HG02938 (cell line): Measurements from ENCODE around the gene TNK2.
"Not testable (repeated sequence)": the region's sequence is repeated elsewhere in the genome, so short reads cannot be mapped to it uniquely, and the experiment has no call there.

ENCODE experiments used
- ATAC-seq: cut with Tn5 transposase; IDR thresholded peaks from one replicate; pipeline ENCODE4 v1.9.1; 2021; ENCODE audit warnings: mild to moderate bottlenecking, moderate library complexity; ENCODE audit not compliant: unreplicated experiment

The TNK2 gene

DNA sequence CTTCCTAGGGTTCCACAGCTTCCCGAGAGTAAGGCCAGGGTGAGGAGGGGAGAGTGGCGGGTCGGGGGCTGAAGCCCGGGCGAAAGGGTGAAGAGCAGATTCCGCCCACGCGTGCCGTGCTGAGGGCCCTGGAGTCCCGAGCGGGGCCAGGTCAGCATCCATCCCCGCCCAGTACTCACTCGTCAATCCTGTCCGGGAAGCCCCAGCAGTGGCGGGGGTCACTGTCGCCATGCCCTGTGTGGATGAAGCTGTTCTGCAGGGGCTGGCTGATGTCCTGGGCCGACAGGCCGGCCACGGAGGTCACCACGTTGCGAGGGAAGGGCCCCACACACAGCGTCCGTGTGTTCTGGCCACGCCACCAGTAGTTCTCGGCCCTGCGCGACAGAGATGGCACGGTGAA lies 36.3 kb downstream of the TNK2 start:
- no peak for ATAC-seq

DNA sequence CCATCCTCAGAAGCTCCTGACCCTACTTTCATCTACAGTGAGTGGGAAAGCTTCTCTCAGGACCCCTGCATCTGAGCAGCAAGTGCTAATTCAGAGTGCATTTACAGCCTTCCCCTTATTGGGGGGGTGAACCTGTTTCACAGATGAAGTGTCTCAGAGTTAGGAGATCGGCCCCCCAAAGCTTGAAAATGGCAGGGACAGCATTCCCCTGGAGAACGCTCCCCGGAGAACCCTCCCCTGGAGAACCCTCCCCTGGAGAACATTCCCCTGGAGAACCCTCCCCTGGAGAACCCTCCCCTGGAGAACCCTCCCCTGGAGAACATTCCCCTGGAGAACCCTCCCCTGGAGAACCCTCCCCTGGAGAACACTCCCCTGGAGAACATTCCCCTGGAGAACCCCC lies 36.7 kb downstream of the TNK2 start:
- ATAC-seq = not testable (repeated sequence)

DNA sequence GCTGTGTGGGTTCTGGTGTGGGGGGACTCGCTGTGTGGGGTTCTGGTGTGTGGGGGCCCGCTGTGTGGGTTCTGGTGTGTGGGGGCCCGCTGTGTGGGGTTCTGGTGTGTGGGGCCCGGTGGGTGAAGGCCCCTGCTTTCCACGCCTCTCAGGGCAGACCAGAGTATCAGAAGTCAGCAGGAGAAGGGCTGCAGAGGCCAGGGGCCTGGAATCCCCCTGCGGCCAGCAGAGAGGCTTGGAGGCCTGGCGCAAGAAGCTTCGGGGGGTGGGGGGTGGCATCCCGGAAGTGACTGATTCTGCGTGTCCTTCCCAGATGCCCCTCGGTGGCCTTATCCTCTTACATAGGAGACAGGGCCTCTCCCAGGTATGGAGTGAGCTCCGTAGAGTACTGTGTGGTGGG lies 37.4 kb downstream of the TNK2 start:
- no peak for ATAC-seq

DNA sequence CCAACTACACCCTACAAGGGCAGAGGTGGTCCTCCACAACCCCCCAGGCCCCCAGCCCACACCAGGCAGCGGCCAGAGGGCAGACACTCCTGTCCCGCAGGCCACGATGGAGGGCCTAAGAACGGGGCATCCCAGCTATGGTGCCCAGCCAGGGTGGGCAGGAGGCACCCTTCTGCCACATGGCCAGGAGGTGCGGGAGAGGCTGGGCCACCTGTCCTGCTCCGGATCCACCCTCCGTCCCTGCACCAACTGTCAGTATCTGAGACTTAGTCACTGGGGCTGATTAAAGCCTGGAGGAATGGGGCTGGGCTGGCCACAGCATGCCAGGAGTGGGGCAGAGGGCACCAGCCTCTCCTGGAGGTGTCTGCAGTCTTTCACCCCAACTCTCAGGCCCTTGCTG lies 37.9 kb downstream of the TNK2 start:
- no peak for ATAC-seq

DNA sequence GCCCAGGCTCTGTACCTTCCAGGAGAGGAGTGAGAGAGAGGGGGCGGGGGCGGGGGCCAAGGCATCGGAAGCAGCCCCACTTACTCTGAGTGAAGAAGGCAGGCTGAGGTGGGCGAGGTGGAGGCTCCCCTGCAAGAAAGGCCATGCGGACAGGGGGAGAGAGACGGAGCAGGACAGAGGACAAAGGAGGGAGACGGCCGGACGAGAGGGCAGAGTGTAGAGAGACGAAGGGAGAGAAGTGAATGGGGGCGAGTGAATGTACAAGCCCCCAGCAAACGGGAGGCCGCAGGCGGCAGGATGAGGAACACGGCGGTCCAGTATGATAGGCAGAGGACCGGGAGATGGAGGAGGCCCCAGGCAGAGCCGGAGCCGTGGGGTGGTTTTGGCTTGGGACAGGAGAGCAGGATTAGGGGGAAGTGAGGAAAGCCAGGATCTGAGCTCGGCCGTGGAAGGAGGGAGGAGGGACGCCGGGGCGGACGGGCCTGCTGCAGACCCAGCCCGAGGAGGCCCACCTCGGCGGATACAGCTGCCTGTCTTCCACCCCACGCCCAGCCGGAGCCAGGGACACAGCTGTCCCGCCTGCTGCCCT lies 38.8 kb downstream of the TNK2 start:
- no peak for ATAC-seq

DNA sequence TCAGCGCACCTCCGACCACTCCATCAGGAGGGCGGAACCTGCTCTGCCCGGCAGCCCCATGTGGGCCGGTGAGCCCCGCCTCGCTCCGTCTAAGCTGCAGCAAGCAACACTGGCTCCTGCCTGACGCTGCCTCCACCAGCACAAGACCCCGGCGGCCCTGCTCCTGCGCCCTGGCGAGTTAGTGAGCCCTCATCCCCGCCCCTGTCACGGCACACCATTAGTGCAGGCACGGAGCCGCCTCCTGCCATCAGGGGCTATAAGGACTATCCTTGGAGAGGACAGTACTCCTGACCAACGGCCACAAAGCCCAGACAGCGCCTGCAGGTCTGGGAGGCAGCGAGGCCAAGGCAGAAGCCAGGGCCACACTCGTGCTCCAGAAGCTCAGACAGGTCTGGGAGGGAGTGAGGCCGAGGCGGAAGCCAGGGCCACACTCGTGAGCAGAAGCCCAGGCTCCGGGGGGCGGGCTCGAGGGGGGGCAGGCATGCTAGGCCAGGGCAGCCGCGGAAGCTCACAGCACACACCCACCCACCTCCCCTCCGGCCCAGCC lies 39.4 kb downstream of the TNK2 start:
- no peak for ATAC-seq

DNA sequence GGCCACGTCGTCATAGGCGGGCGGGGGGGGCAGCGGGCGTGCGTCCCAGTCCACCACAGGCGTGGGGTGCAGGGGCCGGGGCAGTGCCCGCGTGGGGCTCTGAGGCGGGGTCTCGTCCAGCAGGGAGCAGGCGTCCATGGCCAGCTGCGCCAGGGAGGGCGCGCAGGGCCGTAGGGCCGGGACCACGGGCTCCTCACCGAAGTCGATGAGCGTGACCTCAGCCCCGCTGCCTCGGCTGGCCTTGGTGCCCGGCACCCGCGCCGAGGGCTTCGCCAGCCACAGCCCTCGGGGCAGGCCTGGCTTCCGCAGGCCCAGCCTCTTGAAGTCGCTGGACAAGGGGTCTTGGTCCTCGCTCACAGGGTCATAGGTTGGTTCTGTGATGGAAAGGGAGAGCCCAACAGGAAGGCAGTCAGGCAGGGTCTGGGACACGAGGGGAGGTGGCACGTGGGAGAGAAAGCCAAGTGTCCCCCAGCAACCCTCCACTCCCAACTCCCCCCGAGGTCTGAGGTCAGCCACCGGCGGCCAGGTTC lies 40.0 kb downstream of the TNK2 start:
- no peak for ATAC-seq

DNA sequence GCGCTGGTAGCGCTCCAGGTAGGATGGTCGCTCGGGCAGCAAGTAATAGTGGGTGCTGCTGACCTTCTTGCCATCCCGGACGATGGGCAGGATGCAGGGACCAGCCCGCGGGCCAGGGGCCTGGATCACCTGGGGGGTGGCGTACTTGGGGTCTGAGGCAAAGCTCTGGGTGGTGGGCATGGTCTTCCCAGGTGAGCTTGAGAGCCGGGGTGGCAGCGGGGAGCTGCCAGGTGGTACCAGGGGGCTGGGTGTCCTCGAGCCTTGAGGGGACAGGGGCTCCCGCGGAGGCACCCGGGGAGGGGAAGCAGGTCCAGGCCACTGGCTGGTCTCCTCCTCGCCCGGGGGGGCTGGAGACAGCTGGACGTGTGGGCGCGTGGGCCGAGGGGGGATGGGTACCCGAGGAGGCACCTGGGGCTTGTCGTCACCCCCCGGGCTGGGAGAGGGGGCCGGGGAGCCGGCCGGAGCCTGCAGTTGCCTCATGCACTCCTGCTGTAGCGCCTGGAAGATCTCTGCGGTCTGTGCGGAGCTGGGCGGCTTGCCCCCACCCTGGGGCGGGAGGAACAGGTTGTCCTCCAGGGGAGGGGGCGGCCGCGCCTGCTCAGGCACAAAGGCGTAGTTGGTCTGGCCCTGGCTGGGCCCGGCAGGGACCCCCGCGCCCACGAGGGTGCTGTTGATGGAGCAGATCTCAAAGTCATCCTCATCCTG lies 40.6 kb downstream of the TNK2 start:
- no peak for ATAC-seq

DNA sequence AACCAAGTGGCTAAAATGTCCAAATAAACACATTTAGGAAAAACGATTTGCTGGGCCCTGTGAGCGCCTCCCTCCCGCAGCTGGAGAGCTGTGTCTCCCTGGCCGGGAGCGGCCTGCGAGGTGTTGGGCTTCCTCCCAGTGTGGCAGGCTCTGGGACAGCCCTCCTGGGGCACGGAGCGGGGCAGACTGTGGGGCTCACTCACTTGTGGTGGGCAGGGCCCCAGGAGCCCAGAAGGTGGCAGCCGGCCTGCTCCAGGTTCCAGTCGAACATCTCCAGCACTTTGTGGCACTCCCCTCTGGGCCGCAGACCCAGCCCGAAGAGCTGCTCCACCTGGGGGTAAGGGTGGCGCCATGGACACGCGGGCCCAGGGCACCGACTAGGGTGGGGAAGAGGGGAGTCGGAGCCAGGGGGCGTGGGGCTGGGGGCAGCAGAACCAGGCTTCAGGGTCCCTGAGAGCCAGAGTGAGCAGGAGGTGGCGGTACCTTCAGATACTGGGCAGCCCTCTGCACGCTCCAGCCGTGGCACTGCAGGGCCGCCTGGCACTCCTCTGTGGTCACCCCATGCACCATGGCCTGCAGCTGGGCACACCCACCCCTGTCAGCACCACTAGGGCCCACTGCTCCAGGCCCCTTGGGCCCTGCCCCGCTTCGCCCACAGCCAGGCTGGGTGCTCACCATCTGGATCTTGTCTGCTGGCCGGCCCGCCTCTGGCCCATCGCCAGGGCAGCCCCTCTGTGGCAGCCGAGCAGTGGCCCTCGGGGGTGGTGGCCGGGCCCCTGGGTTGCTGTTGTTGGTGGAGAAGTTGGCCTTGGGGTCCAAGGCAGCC lies 41.5 kb downstream of the TNK2 start:
- no peak for ATAC-seq

DNA sequence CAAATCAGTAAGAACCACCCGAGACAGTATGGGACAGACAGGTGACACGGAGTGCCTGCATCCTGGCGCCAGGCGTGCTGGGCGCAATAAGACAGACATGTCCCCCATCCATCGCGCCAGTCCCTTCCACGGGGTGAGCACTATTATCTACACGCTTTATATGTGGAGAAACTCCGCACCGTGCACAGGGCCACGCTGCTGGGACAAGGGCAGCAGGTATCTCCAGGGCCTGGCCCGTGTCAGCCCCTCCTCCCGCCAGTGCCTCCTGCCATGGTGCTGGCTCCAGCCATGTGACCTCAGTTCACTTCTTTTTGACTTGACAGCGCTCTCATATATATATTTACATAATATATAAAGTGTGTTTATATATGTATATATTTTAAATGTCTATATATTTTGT lies 42.6 kb downstream of the TNK2 start:
- no peak for ATAC-seq

DNA sequence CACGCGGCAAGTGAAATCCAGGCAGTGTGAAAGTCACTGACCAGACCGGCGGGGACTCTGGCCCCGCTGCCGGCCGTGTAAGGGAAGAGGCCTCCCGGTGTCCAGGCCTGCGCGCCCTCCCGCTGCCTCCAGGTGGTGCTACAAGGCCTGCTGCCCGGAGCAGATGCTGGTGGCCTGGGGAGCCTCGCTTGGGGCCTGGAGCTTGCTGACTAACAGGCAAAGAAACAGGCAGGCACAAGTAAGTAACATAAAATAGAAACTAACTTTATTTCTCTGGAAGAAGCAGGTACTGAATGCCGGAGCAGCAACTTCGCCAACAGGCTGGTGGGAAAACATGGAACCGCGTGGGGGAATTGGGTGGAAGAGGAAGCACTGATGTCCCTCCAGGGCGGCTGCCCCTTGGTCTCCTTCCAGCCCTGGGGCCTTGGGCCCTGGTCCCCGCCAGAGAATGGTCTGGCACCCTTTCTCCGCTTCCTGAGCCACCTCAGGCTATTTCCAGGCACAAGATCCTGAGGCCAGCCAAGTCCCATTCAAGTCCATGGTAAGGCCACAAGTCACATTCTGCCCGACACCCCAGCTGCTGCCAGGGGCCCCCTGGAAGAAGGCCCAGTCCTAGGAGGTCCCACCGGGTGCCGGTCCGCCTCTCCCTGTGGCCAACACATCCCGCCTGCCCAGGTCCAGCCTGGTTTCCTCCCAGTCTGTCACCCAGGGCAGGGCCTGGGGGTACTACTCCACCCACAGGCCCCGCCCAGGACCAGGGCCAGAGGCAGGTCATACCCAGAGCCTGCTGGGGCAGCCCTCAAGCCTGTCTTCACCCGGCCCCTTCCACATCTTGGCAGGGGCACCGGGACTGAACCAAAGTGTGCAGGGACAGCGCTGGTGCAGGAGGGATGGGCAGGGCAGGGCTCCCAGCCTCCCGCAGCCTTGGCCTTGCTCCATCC lies 45.0 kb downstream of the TNK2 start:
- ATAC-seq = no peak

DNA sequence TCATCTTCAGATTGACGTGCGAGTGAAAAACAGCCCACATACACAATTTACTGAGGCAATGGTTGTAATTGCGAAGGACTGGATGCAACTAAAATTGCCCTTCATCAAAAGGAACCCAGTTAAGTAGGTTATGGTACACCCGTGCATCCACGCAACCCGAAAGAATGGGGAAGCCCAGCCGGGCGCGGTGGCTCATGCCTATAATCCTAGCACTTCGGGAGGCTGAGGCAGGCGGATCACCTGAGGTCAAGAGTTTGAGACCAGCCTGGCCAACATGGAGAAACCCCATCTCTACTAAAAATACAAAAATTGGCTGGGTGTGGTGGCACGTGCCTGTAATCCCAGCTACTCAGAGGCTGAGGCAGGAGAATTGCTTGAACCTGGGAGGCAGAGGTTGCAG lies 46.0 kb downstream of the TNK2 start:
- ATAC-seq = not testable (repeated sequence)

DNA sequence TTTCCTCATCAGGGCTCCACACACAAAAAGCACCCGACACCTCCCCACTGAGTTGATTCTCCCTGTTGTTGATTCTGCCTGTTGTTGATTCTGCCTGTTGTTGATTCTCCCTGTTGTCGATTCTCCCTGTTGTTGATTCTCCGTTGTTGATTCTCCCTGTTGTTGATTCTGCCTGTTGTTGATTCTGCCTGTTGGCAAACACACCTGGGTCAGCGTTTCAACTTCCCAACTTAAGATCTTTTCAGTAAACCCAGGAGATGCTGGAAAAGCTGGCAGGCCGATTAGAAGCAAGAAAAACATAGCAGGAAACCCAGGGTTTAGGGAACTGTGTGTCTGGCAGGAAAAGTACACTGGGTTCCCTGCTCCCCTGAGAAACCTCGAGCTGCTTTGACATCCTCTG lies 47.9 kb downstream of the TNK2 start:
- no peak for ATAC-seq

DNA sequence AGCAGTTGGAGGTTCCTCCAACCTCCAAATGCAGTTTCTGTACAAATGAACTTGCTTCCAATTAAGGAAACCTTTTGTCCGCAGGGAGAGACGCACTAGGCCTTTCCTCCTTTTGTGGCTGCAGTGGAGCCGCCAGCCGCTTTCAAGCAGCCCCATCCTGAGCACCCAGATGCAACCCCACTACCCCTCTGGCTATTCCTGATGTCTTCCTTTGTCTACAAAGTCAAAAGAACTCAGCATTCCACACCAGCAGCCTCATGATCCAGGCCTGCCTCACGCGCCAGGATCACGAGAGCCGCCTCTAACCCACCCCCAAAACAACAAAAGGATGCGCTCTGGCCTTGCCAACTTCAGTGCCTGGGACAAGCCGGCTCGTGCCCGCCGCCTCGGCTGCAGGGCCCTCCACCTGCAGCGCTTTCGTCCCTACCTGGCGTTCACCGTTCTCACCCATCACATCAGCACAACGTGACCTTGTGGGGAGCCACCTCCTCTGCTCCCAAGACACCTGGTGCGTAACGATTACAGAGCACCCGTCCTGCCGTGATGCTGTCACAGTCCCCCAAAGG lies 48.4 kb downstream of the TNK2 start:
- no peak for ATAC-seq

DNA sequence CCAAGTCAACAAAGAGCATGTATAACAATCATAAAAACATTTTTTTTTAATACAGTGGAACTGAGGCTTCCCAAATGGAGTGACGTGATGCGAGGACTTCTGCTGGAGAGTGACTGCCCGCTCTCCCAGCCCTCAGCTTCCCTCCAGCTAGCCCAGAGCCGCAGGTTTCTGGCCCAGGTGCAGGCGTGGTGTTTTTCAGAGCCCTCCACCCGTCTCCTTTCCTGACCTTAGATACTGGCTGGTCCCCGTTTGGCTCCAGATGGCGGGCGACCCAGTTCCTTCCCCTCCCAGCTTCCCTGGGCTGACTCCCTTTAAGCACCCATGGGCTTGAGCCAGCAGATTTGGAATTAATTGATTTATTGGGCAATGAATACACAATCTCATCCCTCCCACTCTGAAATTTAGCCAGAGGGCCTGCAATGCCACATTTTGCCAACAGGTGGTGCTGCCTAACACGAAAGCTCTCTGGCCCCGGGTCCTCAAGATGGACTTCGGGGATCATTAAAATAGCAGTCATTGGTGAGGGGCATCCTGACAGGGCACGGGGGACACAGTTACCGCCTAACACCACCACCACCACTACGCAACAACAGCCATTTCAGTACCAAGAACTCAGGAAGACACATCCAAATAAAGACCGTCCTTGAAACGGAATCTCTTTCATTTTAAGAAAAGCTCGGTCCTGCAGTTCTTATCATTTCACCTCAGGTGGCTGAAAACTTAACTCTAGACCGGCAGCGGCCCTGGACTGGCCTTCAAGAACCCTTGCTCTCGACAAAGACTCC lies 49.1 kb downstream of the TNK2 start:
- no peak for ATAC-seq

DNA sequence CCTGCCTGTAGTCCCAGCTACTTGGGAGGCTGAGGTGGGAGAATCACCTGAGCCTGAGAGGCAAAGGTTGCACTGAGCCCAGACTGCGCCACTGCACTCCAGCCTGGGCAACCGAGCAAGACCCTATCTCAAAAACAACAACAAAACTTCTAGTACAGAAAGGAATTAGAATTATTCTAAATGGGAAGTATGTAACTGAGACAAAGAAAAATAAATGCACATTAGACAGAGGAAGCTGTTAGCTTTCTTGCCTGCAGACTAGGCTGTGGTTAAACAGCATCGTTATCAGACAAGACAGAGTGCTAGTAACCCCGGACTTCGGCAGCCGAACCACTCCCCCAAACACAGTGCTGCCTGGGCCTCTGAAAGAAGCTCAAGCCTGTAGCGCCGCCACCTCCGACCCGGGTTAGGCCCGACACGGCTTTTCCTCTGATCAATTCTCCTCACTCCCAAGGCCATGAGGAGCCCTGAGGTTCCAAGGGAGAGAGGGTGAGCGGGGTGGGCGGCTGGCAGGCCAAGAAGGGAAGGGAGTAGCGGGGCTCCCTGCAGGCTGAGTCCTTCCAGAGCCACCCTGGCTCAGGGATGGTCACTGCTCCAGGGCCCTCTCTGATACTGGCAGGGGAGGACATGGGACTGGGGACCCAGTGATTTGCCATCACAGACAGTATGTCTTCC lies 51.8 kb downstream of the TNK2 start:
- ATAC-seq = no peak

DNA sequence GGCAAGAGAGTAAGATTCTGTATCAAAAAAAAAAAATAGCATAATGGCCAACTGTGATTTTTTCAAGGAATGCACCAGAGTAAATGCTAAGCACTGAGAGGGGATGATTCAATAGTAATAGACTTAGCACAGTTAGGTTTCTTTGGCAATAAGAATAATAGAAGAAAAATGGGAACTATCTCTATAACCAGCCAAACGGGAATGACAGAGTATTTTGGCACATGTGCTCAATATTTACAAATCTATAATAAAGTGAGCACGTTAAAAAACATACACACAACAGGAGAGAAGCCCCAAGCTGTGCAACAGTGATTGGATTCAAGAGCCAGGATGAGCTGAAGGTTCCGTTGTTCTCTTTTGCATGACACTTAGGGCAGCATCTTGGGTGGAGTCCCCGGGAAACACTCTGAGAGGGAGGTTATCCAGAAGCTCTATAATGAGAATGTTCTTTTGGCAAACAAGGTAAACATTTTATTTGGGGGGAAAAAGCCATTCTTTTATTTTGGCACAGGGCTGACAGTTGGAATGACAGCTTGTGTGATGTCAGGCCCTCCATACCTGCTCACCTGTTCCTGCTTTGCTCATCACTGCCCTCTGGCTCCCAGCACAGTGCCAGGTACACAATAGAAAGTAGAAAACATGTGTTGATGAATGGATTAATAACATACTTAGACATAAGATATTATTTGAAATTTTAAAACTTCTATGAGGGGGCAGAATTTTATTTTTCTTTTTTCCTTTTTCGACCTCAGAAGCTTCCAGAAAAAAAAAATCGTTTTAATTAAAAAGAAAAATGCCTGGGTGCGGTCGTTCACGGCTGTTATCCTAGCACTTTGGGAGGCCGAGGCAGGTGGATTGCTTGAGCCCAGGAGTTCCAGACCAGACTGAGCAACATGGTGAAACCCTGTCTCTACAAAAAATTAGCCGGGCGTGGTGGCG lies 52.6 kb downstream of the TNK2 start:
- ATAC-seq = no peak
